Small intestine (tissue), 7 donors: ENCODE data around the gene EPS8. TPM values are rescaled to one million over a fixed set of nuclear protein-coding genes. Genes with fewer than 3 reads are reported as not detected.

ENCODE experiments used
- DNase-seq, 2 donors: peaks; one replicate each; pipeline versions ENCODE4 v3.0.0 to v3.0.0-alpha.2; 2013
- FAIRE-seq: peaks from 2 replicates; lab custom pipeline; 2012; peaks lifted over from hg19 to GRCh38; lab: Jason Lieb, UNC
- H3K27ac ChIP-seq, 3 donors: one replicate each; pipeline ENCODE4 v1.5.1; 2013; ENCODE audit warnings: low read length in 2 of 3, mild to moderate bottlenecking in 2 of 3, control low read depth in 1 of 3, inconsistent platforms in 1 of 3, low read depth in 1 of 3, moderate library complexity in 1 of 3
- H3K27me3 ChIP-seq, 3 donors: one replicate each; pipeline ENCODE4 v1.6.1; 2013; ENCODE audit warnings: low read length in 3 of 3, inconsistent platforms in 1 of 3; ENCODE audit not compliant: control insufficient read depth in 3 of 3, insufficient read depth in 3 of 3
- H3K36me3 ChIP-seq, 3 donors: one replicate each; pipeline ENCODE4 v1.6.1; 2013; ENCODE audit warnings: low read length in 3 of 3, inconsistent platforms in 1 of 3, low read depth in 1 of 3, mild to moderate bottlenecking in 1 of 3, moderate library complexity in 1 of 3; ENCODE audit not compliant: control insufficient read depth in 3 of 3, insufficient read depth in 2 of 3
- H3K4me1 ChIP-seq, 3 donors: one replicate each; pipeline ENCODE4 v1.6.1; 2013; ENCODE audit warnings: low read length in 2 of 3, inconsistent platforms in 1 of 3, low read depth in 1 of 3, mild to moderate bottlenecking in 1 of 3, moderate library complexity in 1 of 3; ENCODE audit not compliant: control insufficient read depth in 3 of 3, insufficient read depth in 2 of 3
- H3K4me3 ChIP-seq, 3 donors: one replicate each; pipeline ENCODE4 v1.5.1; 2013; ENCODE audit warnings: low read length in 3 of 3, control low read depth in 1 of 3, inconsistent platforms in 1 of 3, low read depth in 1 of 3, mild to moderate bottlenecking in 1 of 3, moderate library complexity in 1 of 3
- H3K9me3 ChIP-seq, 2 donors: one replicate each; pipeline ENCODE4 v1.6.1; 2013; ENCODE audit warnings: low read depth in 1 of 2, low read length in 1 of 2; ENCODE audit not compliant: control insufficient read depth in 2 of 2, insufficient read depth in 1 of 2
- WGBS, 3 donors: extraction: QIAGEN DNeasy Blood & Tissue Kit; methylation state at CpG; one replicate each; pipeline ENCODE4 v1.1.7; 2013; 5-methylcytosine and 5-hydroxymethylcytosine counted together
- polyA plus RNA-seq, 4 donors: library from polyadenylated mRNA; stranded (reverse) in 3 of 4; unstranded in 1 of 4; fragments of 200-250 nt in 3 of 4; fragments of 120-200 nt in 1 of 4; gene quantifications; one replicate each; pipeline versions ENCODE4 v1.2.1 to v1.2.3, GENCODE V29; 2013
- donor health status: healthy with polysubstance abuse.
- donor health status: control.
- donor health status: control.
- donor health status: Bipolar disorder and iron deficiency.
- donor health status: healthy.

EPS8 gene
- polyA plus RNA-seq, 4 donors, result 38.0 to 103 (median 55.8) TPM

GRCh38 chr12:15608406-15608805 lies 180.8 kb downstream of the EPS8 start:
- 62 to 79% (median 68%) methylated on average over 1 of the region's 1 CpG for WGBS, 3 donors
- no peak overlapping the region for H3K27ac ChIP-seq
- DNase-seq, result no peak
- no peaks in the 10 kb centered on the region for H3K9me3 ChIP-seq
- FAIRE-seq, result no peak
- H3K4me3 ChIP-seq, result no peak overlapping the region
- no peaks in the 10 kb centered on the region for H3K36me3 ChIP-seq
- H3K4me1 ChIP-seq, result no peaks in the 10 kb centered on the region
- H3K27me3 ChIP-seq, result no peaks in the 10 kb centered on the region

DNA sequence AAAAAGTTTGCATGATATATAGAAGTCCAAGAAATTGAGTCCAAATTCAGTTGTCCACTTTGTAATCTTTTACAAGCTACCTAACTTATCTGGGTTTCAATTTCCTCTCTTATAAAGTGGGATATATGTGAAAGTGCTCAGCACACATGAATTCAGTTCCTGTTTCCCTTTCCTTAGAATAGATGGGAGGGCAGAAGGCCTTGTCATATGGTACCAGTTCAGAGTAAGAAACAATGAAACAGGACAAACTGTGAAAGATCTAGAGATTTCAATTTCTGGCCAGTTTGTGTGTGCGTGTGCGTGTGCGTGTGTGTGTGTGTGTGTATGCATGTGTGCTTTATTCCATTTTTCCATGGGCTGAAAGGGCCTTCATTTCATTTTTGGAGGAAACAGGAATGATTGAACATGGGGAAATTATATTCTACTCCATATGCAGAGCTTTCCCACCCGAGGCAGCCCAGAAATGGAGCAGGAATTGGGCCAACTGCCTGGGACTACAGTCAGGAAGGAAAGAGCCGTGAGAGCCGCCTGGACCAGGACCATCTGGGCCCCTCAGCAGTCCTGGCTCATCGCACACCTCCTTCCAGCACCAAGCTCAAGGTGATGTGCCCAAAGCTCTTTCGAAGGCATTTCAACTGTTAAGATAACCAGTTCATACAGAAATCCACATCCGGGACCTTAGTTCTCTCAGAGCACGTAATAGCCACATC lies 183.2 kb downstream of the EPS8 start:
- Histone ChIP-seq H3K9me3 (no peaks in the 10 kb centered on the region), H3K4me3 (no peak overlapping the region), H3K4me1 (no peaks in the 10 kb centered on the region), H3K27ac (no peak overlapping the region), H3K27me3 (no peaks in the 10 kb centered on the region), H3K36me3 (no peaks in the 10 kb centered on the region)
- DNase-seq (no peak), FAIRE-seq (no peak)
- 87 to 93% (median 92%) methylated on average over 10 of the region's 10 CpGs for WGBS, 3 donors

DNA sequence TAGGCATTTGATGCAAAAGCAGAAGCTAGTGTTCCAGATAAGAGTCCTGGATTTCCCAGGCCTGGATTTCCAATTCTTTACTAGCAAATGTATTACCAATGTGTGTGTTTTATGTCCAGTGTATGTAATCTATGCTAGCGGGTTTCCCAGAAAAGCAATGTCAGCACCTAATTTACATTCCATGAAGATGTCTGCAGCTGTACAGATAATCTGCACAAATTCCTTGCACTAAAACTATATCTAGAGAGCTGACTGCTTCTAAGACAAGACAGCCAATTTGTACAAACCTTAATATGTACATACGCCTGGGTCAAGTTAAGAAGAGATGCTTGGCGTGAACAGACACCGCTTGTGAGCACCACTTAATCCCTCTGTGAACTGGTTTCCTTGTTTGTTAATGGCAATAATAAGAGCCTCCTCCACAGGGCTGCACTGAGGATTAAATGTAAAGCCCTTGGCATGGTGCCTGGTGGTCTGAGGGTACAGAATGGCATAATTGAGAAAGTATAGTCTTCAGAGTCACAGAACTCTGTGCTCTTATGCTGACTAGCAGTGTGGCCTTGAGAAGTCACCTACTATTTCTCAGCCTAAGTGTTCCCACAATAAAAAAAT lies 185.6 kb downstream of the EPS8 start:
- Histone ChIP-seq H3K36me3 (no peaks in the 10 kb centered on the region), H3K4me3 (no peak overlapping the region), H3K27ac (no peak overlapping the region), H3K9me3 (no peaks in the 10 kb centered on the region), H3K27me3 (no peaks in the 10 kb centered on the region), H3K4me1 (peaks cover 0 to 3% (median 0%) of the 10 kb centered on the region in 3 donors)
- no peak for DNase-seq
- FAIRE-seq, result no peak
- WGBS, 3 donors, result 94 to 97% (median 94%) methylated on average over 4 of the region's 4 CpGs

- no peak for DNase-seq
- no peaks in the 10 kb centered on the region for H3K36me3 ChIP-seq
- WGBS, 3 donors, result 76 to 88% (median 79%) methylated on average over 3 of the region's 3 CpGs
Measured at GRCh38 chr12:15602051-15602672, 187.0 kb downstream of the EPS8 start.

GRCh38 chr12:15601210-15601800 lies 187.9 kb downstream of the EPS8 start:
- Histone ChIP-seq H3K4me1 (peaks cover 0 to 3% (median 0%) of the 10 kb centered on the region in 3 donors), H3K27ac (no peak overlapping the region), H3K9me3 (no peaks in the 10 kb centered on the region), H3K27me3 (no peaks in the 10 kb centered on the region), H3K4me3 (no peak overlapping the region), H3K36me3 (no peaks in the 10 kb centered on the region)
- FAIRE-seq, result no peak
- WGBS, 3 donors, result 88 to 96% (median 96%) methylated on average over 1 of the region's 1 CpG
- no peak for DNase-seq

More at GRCh38 chr12:15602051-15602672, 187.0 kb downstream of the EPS8 start:
- FAIRE-seq, result no peak
- H3K4me1 ChIP-seq, result peaks cover 0 to 3% (median 0%) of the 10 kb centered on the region in 3 donors
- H3K27me3 ChIP-seq, result no peaks in the 10 kb centered on the region
- no peak overlapping the region for H3K4me3 ChIP-seq
- no peaks in the 10 kb centered on the region for H3K9me3 ChIP-seq
- no peak overlapping the region for H3K27ac ChIP-seq

GRCh38 chr12:15600223-15600935 lies 188.8 kb downstream of the EPS8 start:
- FAIRE-seq, result no peak
- Histone ChIP-seq H3K36me3 (no peaks in the 10 kb centered on the region), H3K9me3 (no peaks in the 10 kb centered on the region), H3K27ac (no peak overlapping the region), H3K4me3 (no peak overlapping the region), H3K27me3 (no peaks in the 10 kb centered on the region), H3K4me1 (peaks cover 0 to 3% (median 0%) of the 10 kb centered on the region in 3 donors)
- WGBS, 3 donors, result 68 to 76% (median 69%) methylated on average over 7 of the region's 7 CpGs
- DNase-seq, result no peak

- H3K27ac ChIP-seq, result no peak overlapping the region
- H3K9me3 ChIP-seq, result no peaks in the 10 kb centered on the region
- no peaks in the 10 kb centered on the region for H3K36me3 ChIP-seq
- WGBS, 3 donors, result 36 to 56% (median 48%) methylated on average over 4 of the region's 4 CpGs
- no peak for FAIRE-seq
- H3K4me1 ChIP-seq, result peaks cover 0 to 3% (median 0%) of the 10 kb centered on the region in 3 donors
- DNase-seq, result peak in 1 of 2 donors; percentile 7
- no peak overlapping the region for H3K4me3 ChIP-seq
- no peaks in the 10 kb centered on the region for H3K27me3 ChIP-seq
Measured at GRCh38 chr12:15599266-15600037, 189.7 kb downstream of the EPS8 start.
